Measurements from ENCODE around the gene DTWD2. TPM values are rescaled to one million over a fixed set of nuclear protein-coding genes. Genes with fewer than 3 reads are reported as not detected.
"Not testable (repeated sequence)": the region's sequence is repeated elsewhere in the genome, so short reads cannot be mapped to it uniquely, and the experiment has no call there.

The DTWD2 gene
- total RNA-seq, 4 donors from 2014 or later, result 17.6 to 37.8 (median 28.8) TPM

GRCh38 chr5:118968925-118969375 is 19.4 kb downstream of the DTWD2 start:
- intact Hi-C loops (cut with DNase I), result no loop called here
- TF ChIP-seq, protein P1, sequence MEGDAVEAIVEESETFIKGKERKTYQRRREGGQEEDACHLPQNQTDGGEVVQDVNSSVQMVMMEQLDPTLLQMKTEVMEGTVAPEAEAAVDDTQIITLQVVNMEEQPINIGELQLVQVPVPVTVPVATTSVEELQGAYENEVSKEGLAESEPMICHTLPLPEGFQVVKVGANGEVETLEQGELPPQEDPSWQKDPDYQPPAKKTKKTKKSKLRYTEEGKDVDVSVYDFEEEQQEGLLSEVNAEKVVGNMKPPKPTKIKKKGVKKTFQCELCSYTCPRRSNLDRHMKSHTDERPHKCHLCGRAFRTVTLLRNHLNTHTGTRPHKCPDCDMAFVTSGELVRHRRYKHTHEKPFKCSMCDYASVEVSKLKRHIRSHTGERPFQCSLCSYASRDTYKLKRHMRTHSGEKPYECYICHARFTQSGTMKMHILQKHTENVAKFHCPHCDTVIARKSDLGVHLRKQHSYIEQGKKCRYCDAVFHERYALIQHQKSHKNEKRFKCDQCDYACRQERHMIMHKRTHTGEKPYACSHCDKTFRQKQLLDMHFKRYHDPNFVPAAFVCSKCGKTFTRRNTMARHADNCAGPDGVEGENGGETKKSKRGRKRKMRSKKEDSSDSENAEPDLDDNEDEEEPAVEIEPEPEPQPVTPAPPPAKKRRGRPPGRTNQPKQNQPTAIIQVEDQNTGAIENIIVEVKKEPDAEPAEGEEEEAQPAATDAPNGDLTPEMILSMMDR (IDR thresholded peaks at IDR 0.05), result no peak
- TF ChIP-seq POLR2A (IDR thresholded peaks at IDR 0.05), result no peak
- Histone ChIP-seq H3K27ac (peak overlapping the region in 1 of 3 donors; percentile 24), H3K9me3 (no peaks in the 10 kb centered on the region), H3K4me1 (peaks cover 11 to 13% of the 10 kb centered on the region in 2 donors), H3K4me3 (replicated peaks in 1 of 3) (no peak overlapping the region), H3K27me3 (no peaks in the 10 kb centered on the region), H3K36me3 (no peaks in the 10 kb centered on the region)
- WGBS, 2 donors, result 7% methylated on average over 3 of the region's 4 CpGs; no CpG with 5 or more reads in 1 of the 2 donors
- DNase-seq, result peak; percentile 85 to 88

- no peak overlapping the region for H3K4me3 ChIP-seq (replicated peaks in 1 of 3)
- H3K9me3 ChIP-seq, result no peaks in the 10 kb centered on the region
- H3K27me3 ChIP-seq, result no peaks in the 10 kb centered on the region
- peaks cover 11 to 13% of the 10 kb centered on the region in 2 donors for H3K4me1 ChIP-seq
- 82 to 89% methylated on average over 6 to 8 of the region's 8 CpGs for WGBS, 2 donors
- DNase-seq, result no peak
- TF ChIP-seq, protein P1 (IDR thresholded peaks at IDR 0.05), result no peak
- H3K27ac ChIP-seq, result no peak overlapping the region
- intact Hi-C loops (cut with DNase I), result no loop called here
- H3K36me3 ChIP-seq, result no peaks in the 10 kb centered on the region
These were observed 19.9 kb downstream of the DTWD2 start for GRCh38 chr5:118968406-118968911.

DNA sequence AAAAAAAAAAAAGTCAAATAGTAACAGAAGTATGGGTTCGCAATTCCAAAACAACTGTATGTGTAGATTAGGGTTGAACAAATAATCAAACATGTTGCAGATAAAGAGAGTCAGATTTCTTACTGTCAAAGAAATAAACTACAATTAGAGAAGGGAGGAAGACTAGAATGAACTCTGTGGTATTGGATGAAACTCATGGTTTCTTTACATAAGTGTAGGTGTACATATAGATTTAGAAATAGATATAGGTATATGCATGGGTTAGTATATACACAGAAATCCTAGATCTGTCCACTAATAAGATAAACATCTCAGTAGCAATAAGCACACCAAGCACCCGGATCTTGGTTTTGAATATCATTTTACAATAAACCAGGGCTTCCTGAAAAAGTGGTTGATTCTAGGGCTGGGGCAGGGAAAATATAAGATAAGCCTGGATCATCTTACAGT is 21.3 kb downstream of the DTWD2 start:
- H3K4me3 ChIP-seq (replicated peaks in 1 of 3), result no peak overlapping the region
- peaks cover 11 to 13% of the 10 kb centered on the region in 2 donors for H3K4me1 ChIP-seq
- H3K36me3 ChIP-seq, result no peaks in the 10 kb centered on the region
- no peaks in the 10 kb centered on the region for H3K9me3 ChIP-seq
- no peak for TF ChIP-seq POLR2A (IDR thresholded peaks at IDR 0.05)
- TF ChIP-seq, protein P1 (IDR thresholded peaks at IDR 0.05), result no peak
- DNase-seq, result no peak
- intact Hi-C loops (cut with DNase I), result no loop called here
- WGBS, 2 donors, result 91 to 93% methylated on average over 2 of the region's 2 CpGs
- H3K27ac ChIP-seq, result no peak overlapping the region
- no peaks in the 10 kb centered on the region for H3K27me3 ChIP-seq

DNA sequence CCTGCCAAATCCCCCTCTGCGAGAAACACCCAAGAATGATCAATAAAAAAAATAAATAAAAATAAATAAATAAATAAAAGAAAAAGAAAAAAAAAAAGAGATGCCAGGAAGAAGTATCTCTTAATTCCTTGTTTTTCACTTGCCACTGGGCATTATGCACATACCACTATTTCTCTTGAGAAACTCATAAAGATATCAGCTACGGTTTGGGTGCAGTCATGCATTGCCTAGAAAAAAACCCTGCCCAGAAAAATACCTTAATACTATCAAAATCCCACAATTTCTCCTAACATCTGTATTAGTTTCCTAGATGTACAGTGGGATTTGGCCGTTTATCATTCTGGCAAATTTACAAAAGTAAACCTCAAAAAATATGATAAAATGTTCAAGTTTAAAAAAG is 22.5 kb downstream of the DTWD2 start:
- Histone ChIP-seq H3K9me3 (no peaks in the 10 kb centered on the region), H3K27ac (no peak overlapping the region), H3K4me1 (peaks cover 11 to 13% of the 10 kb centered on the region in 2 donors), H3K36me3 (no peaks in the 10 kb centered on the region), H3K4me3 (replicated peaks in 1 of 3) (no peak overlapping the region), H3K27me3 (no peaks in the 10 kb centered on the region)
- intact Hi-C loops (cut with DNase I), result no loop called here
- TF ChIP-seq, protein P1 (IDR thresholded peaks at IDR 0.05), result no peak
- TF ChIP-seq POLR2A (IDR thresholded peaks at IDR 0.05), result no peak
- 55 to 74% methylated on average over 3 of the region's 3 CpGs for WGBS, 2 donors
- DNase-seq, result no peak

- H3K4me3 ChIP-seq (replicated peaks in 1 of 3); H3K9me3 ChIP-seq; H3K27ac ChIP-seq; H3K36me3 ChIP-seq; intact Hi-C loops (cut with DNase I); DNase-seq; H3K27me3 ChIP-seq: not testable (repeated sequence)
- 97 to 100% methylated on average over 1 to 11 of the region's 34 CpGs for WGBS, 2 donors
- peaks cover 11% of the 10 kb centered on the region in 2 donors for H3K4me1 ChIP-seq
These were observed 23.4 kb downstream of the DTWD2 start for GRCh38 chr5:118964970-118965369.

- intact Hi-C loops (cut with DNase I); H3K4me1 ChIP-seq; H3K9me3 ChIP-seq; DNase-seq; H3K27me3 ChIP-seq; H3K27ac ChIP-seq; H3K4me3 ChIP-seq (replicated peaks in 1 of 3); H3K36me3 ChIP-seq: not testable (repeated sequence)
- 91 to 92% methylated on average over 16 to 17 of the region's 22 CpGs for WGBS, 2 donors
These were observed 24.0 kb downstream of the DTWD2 start for GRCh38 chr5:118964388-118964787.
